Measurements from ENCODE around the gene DNAI2.

DNAI2 gene

DNA sequence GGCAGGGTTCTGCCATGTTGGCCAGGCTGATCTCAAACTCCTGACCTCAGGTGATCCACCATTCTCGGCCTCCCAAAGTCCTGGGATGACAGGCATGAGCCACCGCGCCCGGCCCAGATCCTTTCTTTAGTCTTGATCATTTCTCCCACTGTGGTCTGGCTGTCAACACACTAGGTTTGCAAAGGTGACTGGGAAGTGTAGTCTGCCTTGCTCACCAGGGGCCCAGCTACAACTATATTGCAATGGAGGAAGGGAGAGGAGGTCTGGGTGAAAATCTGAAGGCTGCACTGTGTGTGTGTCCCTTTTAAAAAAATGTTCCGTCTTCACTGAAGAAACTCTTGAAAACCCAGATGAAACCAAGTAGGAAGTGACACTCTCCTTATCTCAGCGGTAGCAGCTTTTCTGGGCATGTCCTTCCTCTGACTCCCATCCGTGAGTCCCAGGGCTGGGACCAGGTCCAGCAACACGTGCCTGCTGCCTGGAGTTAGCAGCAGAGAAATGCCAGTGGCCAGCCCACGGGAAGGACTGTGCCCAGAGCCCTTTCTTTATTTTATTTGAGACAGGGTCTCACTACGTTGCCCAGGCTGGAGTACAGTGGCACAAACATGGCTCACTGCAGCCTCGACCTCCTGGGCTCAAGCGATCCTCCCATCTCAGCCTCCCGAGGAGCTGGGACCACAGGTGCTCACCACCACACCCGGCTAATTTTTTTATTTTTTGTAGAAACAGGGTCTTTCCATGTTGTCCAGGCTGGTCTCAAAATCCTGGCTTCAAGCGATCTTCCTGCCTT, 34.1 kb downstream of the DNAI2 start:
- no peak for FAIRE-seq

DNA sequence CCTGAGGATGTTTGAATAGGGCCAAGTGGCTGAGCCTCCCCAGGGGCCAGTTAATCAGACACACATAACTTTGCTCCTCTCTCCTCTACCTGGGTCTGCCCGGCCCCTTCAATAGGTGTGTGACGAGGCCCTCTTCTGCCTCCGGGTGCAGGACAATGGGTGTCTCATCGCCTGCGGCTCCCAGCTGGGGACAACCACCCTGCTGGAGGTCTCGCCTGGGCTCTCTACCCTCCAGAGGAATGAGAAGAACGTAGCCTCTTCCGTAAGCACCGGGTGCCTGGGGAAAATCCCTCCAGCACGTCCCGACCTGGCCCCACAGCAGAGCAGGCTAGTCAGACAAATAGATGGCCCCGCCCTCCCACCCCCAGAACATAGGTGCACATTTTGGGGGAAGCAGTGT, 35.9 kb downstream of the DNAI2 start:
- FAIRE-seq = no peak

- no peak for FAIRE-seq
These were observed 40.8 kb downstream of the DNAI2 start for GRCh38 chr17:74314877-74315276.

DNA sequence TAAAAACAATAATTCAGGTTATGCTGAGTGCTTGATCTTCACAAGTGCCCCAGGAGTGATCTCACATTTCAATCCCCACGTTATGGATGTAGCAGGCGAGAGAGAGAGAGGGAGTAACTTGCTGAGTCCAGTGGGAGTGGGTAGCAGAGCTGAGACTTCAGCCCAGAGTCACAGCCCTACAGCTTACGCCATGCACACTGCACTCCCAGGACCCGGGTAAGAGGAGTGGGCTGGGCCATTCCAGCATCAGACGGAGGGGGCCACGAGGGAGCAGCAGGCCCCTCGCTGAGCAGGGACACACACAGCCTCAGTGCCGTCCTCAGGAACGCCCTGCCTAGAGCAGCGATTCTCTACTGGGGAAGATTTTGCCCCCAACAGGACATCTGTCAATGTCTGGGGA, 42.2 kb downstream of the DNAI2 start:
- no peak for FAIRE-seq

GRCh38 chr17:74317071-74317470, 43.0 kb downstream of the DNAI2 start:
- FAIRE-seq = no peak

DNA sequence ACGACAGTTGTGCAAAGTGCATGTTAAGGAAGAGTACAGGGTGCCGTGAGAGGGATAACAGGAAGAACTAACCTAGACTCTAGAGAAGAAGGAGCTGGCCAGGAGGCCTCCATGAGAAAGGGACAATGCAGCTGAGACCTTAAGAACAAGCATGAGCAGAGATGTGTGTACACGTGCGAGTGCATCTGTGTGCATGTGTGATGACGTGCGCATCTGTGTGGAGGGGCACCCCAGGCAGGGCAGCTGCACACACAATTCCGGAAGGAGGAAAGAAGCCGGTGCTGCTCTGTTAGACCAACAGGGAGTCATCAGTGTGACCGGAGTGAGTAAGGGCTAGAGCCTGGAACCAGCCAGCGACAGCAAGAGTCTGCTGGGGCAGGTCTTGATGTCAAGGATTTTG, 44.4 kb downstream of the DNAI2 start:
- FAIRE-seq = no peak

DNA sequence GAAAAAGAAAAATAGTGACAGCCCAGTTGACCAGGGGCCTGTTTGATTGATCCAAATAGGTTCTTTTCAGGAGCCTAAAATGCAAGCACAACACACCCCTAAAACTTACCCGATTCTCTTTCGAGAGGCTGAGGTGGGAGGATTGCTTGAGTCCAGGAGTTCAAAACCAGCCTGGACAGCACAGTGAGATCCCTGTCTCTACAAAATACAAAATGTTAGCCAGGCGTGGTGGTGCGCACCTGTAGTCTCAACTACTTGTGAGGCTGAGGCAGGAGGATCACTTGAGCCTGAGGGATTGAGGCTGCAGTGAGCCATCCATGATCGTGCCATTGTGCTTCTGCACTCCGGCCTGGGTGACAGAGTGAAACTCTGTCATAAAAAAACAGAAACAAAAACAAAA, 50.5 kb downstream of the DNAI2 start:
- no peak for FAIRE-seq

DNA sequence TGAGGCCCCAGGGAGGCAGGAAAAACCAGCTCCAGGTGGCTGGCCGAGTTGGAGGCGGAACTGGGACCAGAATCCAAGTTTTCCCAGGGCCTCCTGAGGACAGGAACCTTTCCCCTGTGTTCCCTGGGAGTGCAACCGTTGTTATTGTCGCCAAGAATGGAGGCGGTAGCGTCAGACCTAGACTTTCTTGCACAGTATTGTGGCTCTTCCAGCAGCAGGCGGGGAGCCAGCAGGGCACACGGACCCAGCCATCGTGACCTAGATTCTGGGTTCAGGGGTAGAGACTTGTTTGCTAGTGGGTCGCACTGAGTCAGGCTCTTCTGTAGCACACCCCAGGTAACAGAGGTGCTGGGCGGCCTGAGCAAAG, 51.3 kb downstream of the DNAI2 start:
- FAIRE-seq = no peak

GRCh38 chr17:74325743-74326379, 51.8 kb downstream of the DNAI2 start, which contains the start of gene KIF19:
TSS of gene KIF19 (plus strand) at chr17:74326226. CDS start at chr17:74326350, 124 bp downstream.
- FAIRE-seq = no peak

DNA sequence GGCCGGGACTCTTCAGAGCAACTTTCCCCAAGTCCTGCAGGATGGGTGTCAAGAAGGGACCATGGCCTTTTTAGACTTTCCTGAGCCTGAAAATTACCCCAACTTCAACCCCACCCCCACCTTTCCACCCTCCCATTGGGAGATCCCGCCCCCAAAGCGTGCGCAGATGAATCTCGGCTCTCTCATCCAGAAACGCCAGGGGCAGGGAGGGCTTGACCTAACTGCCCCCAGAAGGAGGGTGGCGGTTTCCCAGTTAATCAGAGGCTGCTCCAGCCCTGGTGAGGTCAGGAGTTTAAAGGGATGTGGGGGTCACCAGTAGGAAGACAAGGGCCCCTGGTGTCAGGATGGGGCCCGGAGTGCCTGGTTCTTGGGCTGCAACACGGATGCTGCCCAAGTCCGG, 52.5 kb downstream of the DNAI2 start:
- no peak for FAIRE-seq

DNA sequence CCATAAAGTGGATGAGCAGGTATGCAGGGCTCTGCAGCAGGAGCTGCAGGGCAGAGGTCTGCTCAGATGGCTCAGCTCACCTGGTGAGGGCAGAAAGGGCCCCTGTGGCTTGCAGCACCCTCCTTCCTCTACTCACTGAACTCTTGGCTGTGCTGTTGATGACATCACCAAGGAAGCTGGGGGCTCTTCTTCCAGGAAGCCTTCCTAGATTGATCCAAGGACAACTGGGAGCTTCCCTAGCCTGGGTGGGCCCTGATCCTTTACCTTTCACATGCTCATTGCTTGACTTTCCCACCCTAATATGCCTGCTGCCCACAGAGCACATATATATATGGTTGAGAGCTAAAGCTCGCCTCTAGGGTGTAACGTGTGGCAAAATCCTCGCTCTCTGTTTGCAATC, 54.5 kb downstream of the DNAI2 start:
- FAIRE-seq = no peak

DNA sequence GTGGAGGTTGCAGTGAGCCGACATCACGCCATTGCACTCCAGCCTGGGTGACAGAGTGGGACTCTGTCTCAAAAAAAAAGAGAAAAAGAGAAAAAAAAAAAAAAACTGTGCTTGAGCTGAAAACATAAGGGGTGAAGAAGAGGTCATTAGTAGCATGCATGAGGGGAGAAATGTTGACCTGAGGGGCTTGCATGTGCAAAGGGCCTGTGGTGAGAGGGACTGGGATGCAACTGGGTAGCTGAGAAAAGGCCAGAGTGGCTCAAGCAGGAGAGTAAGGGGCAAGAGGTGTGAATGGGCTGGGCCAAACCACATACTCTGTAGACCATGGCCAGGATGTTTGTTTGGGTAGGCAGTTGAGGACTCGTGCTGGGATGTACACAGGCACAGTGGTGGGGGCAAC, 55.3 kb downstream of the DNAI2 start:
- FAIRE-seq = no peak

- no peak for FAIRE-seq
These were observed 56.4 kb downstream of the DNAI2 start for GRCh38 chr17:74330446-74330845.

DNA sequence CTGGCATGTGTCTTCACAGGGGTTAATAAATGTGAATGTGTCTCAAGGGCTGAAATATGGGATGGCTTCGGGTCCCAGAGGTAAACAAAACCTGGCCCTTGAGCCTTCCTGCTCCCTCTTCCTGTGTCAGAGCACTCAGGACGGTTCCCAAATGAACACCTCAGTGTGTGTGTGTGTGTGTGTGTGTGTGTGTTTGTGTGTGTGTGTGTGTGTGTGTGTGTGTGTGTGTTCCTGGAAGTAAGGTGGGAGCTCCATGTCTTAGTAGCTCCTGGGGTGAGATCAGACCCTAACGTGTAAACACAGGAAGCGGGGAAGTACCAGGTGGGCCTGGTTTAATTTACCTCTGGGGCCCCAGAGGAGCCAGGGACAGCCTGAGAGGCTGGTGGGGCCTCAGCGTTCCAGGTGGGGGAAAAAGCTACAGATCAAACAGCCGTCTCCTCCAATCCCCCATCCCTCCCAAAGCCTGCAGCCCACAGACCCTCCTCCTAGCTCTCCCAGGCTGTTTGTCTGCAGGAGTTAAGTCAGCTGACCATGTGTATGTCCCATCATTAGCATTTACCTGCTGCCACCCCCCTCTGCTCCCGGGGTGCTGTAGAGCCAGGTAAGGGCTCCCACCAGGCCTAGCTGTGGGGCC, 58.1 kb downstream of the DNAI2 start:
- FAIRE-seq = no peak

- FAIRE-seq = no peak
These were observed 58.8 kb downstream of the DNAI2 start for GRCh38 chr17:74332763-74333283.

GRCh38 chr17:74334393-74335039, 60.5 kb downstream of the DNAI2 start:
- no peak for FAIRE-seq

GRCh38 chr17:74335529-74336062, 61.6 kb downstream of the DNAI2 start:
- FAIRE-seq = no peak

DNA sequence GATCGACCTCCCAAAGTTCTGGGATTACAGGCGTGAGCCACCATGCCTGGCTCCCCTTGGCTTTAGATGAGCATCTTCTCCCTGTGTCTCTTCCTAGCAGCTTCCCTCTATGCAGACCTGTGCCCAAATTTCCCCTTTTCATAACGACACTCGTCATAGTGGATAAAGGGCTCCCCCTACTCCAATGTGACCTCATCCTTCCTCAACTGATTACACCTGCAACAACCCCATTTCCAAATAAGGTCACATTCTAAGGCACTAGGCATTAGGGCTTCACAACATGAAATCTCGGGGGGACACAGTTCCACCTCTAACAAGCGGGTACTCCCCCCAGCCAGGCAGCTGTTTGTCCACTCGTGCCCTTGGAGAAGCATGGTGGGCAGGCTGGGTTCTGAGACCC, 62.3 kb downstream of the DNAI2 start:
- FAIRE-seq = no peak

GRCh38 chr17:74337834-74338500, 63.9 kb downstream of the DNAI2 start:
- FAIRE-seq = no peak

DNA sequence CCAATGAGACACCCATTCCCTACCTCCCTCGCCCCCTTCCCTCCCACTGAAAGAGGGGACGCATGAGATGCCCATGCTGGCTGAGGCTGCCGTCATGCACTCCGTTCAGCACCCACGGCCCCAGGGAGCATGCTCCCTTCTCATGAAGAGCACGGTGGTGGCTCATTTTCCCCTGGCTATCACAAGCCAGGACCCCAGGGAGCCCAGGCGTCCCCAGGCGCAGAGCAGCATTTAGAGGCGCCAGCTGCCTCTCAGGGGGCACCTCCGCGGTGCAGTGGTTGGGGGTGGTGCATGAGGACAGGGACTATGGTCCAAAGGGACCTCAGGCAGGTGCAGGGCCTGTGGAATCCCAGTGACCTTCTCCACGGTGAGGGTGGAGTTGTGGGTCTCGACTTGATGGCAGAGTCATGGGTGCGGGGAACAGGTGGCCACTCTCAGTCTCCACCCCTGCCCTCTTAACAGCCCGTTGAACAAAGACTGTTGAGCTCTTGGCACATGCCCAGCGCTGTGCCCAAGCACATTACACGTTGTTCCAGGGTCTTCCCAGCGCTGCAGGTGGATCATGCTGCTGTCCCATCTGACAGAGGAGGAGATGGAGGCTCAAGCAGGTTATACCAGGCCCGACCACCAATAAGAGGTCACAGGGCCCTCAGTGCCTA, 65.6 kb downstream of the DNAI2 start:
- FAIRE-seq = no peak

DNA sequence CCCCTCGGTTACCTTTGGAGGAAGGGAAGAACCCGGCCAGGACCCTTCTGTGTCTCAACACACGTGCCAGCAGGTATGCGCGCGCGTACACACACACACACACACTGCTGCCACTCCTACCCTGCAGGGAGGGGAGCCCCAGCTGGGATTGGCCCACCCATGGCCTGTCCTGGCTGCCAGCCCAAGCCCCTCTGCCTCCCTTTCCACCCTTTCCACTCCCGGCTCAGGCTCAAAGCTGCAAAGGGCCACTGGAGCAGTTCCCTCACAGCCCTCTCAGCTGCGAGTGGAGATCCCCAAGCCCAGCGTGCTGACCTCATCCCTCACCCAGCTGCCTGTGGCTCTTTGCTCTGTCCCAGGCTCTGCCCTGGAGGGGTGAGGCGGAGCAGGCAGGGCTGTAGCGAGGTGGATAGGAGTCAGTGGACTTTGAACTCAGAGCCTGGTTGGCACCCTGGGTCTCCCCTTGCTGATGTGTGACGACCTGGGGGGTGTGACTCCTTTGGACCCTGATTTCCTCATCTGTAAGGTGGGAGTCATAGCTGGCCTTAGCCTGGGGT, 66.5 kb downstream of the DNAI2 start:
- FAIRE-seq = no peak

DNA sequence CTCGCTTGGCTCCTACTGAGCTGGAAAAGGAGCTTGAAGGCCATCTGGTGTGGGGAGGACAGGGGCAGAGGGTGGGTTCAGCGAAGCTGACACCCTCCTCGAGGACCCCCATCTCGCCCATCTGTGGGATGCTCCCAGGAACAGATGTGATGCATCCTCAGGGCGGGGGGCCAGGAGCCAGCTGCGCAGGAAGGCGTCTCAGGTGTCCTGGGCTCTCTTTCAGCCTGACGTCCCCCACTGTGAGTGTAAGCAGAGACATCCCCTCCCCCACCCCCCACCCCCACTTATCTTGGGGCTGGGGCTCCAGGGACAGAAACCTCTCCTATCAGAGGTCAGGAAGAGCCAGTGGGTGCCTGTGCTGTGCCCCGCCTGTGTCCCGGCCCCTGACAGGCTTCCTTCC, 68.2 kb downstream of the DNAI2 start:
- FAIRE-seq = no peak
